Thymus (tissue), 11 donors: ENCODE data around the gene FBXW2. TPM values are rescaled to one million over a fixed set of nuclear protein-coding genes. Genes with fewer than 3 reads are reported as not detected.
"Not testable (repeated sequence)": the region's sequence is repeated elsewhere in the genome, so short reads cannot be mapped to it uniquely, and the experiment has no call there.

Experiments used
- DNase-seq, 9 donors: peaks; one replicate each; pipeline ENCODE4 v3.0.0-alpha.2; 2013; ENCODE audit warnings: low spot score in 9 of 9, low read depth in 6 of 9, missing footprints in 1 of 9
- H3K27ac ChIP-seq, 2 donors: one replicate each; pipeline ENCODE4 v1.5.1; 2013; ENCODE audit warnings: control low read depth in 1 of 2, low read depth in 1 of 2, low read length in 1 of 2, mild to moderate bottlenecking in 1 of 2, moderate library complexity in 1 of 2
- H3K27me3 ChIP-seq, 2 donors: one replicate each; pipeline ENCODE4 v1.5.1; 2013; ENCODE audit warnings: low read length in 1 of 2; ENCODE audit not compliant: control insufficient read depth in 2 of 2, insufficient read depth in 1 of 2
- H3K36me3 ChIP-seq, 2 donors: one replicate each; pipeline ENCODE4 v1.5.1; 2013; ENCODE audit warnings: low read length in 1 of 2, mild to moderate bottlenecking in 1 of 2, moderate library complexity in 1 of 2; ENCODE audit not compliant: control insufficient read depth in 2 of 2, insufficient read depth in 2 of 2
- H3K4me1 ChIP-seq, 2 donors: one replicate each; pipeline ENCODE4 v1.5.1; 2013; ENCODE audit warnings: low read length in 2 of 2; ENCODE audit not compliant: control insufficient read depth in 2 of 2, insufficient read depth in 2 of 2
- H3K4me3 ChIP-seq, 2 donors: one replicate each; pipeline ENCODE4 v1.5.1; 2013; ENCODE audit warnings: low read length in 2 of 2, control low read depth in 1 of 2, mild to moderate bottlenecking in 1 of 2
- H3K9me3 ChIP-seq, 2 donors: one replicate each; pipeline ENCODE4 v1.5.1; 2013; ENCODE audit warnings: low read length in 1 of 2, mild to moderate bottlenecking in 1 of 2; ENCODE audit not compliant: control insufficient read depth in 2 of 2, insufficient read depth in 1 of 2
- WGBS: extraction: QIAGEN DNeasy Blood & Tissue Kit; methylation state at CpG from one replicate; pipeline ENCODE4 v1.1.7; 2013; 5-methylcytosine and 5-hydroxymethylcytosine counted together
- polyA plus RNA-seq: library from polyadenylated mRNA; stranded (reverse); fragments of 200-250 nt; gene quantifications from one replicate; pipeline ENCODE4 v1.2.3, GENCODE V29; 2013
- total RNA-seq: library from RNA; stranded (reverse); fragments of 120-200 nt; gene quantifications from one replicate; pipeline ENCODE4 v1.2.4, GENCODE V29; 2013
- donor health status: healthy.

FBXW2 gene
- total and polyA plus RNA-seq, 2 donors, result 14.1 to 18.1 TPM

DNA sequence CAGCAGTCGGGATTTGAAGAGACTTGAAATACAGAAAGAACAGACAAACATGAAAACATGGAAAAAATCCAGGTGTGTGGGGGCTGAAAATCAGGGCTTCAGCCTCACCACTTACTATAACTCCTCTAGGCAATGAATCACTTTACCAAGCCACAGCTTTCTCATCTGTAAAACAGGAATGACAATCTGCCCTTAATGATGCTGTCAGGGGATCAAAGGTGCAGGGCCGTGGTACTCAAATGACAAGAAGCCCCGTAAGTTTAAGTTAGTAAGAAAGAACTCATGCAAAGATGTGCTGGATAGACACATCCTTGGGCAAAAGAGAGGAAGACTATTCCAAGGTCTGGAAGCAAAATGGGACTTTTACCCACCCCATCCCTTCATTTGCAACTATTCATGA lies 34.7 kb downstream of the FBXW2 start:
- WGBS, result 92% methylated on average over 3 of the region's 3 CpGs
- no peaks in the 10 kb centered on the region for H3K4me1 ChIP-seq
- peaks cover 26 to 37% of the 10 kb centered on the region in 2 donors for H3K36me3 ChIP-seq
- H3K4me3 ChIP-seq, result no peak overlapping the region
- H3K27me3 ChIP-seq, result no peaks in the 10 kb centered on the region
- H3K9me3 ChIP-seq, result no peaks in the 10 kb centered on the region
- H3K27ac ChIP-seq, result no peak overlapping the region
- no peak for DNase-seq

DNA sequence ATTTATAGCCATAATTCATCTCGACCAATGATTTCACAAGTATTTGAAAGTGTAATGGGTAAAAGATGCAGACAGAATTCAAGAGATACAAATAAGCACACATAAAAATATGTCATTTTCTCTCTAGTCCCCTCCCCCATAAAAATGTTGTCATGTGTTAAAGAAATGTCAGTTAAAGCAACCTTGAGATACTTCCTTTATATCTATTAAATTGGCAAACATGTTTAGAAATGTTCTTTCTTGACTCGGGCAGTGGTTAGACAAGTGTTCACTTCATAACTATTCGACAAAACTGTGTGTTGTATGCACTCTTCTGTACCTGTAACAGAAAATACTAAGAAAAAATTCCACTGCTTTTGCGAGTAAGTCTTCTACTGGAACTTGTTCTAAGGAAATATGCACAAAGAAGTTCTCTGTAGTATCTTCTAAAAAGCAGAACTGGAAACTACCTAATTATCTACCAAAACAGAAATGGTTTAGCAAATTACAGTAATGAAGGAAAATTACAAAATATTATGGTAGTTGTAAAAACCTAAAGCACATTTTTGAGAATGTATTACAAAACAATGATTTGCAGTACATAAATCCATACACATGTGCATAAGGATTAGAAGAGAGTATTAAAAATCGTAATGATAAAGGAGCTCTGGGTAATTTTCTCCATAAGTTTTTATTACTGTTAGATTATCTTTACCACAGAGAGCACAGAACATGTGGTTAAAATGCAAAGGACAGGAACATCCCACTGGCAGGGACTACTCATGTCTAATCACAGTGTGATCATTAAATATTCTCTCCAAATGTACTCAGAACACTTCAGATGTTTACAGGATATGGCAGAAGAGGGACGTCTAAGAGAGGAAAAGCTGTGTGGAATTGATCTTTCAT lies 35.9 kb downstream of the FBXW2 start:
- no peaks in the 10 kb centered on the region for H3K9me3 ChIP-seq
- H3K27me3 ChIP-seq, result no peaks in the 10 kb centered on the region
- no peak overlapping the region for H3K4me3 ChIP-seq
- no peak for DNase-seq
- no peak overlapping the region for H3K27ac ChIP-seq
- H3K36me3 ChIP-seq, result peaks cover 16 to 27% of the 10 kb centered on the region in 2 donors
- no peaks in the 10 kb centered on the region for H3K4me1 ChIP-seq
- 71% methylated on average over 6 of the region's 6 CpGs for whole genome bisulfite sequencing

DNA sequence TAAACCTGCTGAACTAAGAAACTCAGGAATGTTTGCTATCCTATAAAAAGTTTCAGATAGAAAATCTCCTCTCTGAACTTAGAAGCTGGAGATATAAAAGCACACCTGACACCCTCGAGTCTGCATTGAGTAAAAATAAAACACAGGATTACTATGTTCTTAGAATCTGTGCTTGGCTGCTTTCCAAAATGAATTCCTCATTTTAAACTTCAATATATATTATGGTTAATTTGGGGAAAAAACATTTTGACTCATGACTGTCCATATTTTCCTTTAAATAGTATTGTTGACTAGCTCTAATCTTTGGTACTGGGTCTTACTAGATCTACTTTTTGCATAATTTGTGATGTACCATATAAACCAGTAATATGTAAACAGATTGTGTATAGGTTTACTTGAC lies 36.7 kb downstream of the FBXW2 start:
- Histone ChIP-seq H3K27me3 (no peaks in the 10 kb centered on the region), H3K36me3 (peaks cover 15 to 25% of the 10 kb centered on the region in 2 donors), H3K9me3 (no peaks in the 10 kb centered on the region), H3K4me1 (no peaks in the 10 kb centered on the region), H3K27ac (no peak overlapping the region), H3K4me3 (no peak overlapping the region)
- DNase-seq, result no peak
- 29% methylated on average over 1 of the region's 1 CpG for WGBS

DNA sequence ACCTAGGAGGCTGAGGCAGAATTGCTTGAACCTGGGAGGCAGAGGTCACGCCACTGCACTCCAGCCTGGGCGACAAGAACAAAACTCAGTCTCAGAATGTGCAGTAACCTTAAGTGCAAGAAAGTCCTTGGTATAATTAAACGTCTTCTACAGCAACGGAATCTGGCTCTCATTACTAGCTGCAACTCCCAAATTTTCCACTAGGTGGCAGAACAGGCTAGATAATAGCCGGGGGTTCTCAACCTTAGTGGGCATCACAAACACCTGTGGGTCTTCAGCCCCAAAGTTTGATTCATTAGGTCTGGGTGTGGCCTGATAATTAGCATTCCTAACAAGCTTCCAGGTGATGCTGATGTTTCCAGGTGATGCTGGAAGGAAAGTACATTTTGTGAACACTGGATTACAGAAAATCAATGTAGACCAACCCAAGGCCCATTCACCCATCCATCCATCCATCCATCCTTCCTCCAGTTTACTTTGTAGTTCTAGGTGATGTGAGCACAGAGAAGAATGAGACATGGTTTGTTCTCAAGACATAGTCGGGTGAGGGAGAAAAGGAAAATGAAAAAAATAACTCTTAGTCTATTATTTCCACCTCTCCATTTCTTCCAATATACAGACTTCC lies 37.3 kb downstream of the FBXW2 start:
- no peak overlapping the region for H3K4me3 ChIP-seq
- no peak overlapping the region for H3K27ac ChIP-seq
- H3K4me1 ChIP-seq, result no peaks in the 10 kb centered on the region
- WGBS, result 35% methylated on average over 6 of the region's 6 CpGs
- peak; percentile 23 to 81 (median 68) for DNase-seq
- no peaks in the 10 kb centered on the region for H3K9me3 ChIP-seq
- H3K27me3 ChIP-seq, result no peaks in the 10 kb centered on the region
- H3K36me3 ChIP-seq, result peaks cover 9 to 19% of the 10 kb centered on the region in 2 donors

DNA sequence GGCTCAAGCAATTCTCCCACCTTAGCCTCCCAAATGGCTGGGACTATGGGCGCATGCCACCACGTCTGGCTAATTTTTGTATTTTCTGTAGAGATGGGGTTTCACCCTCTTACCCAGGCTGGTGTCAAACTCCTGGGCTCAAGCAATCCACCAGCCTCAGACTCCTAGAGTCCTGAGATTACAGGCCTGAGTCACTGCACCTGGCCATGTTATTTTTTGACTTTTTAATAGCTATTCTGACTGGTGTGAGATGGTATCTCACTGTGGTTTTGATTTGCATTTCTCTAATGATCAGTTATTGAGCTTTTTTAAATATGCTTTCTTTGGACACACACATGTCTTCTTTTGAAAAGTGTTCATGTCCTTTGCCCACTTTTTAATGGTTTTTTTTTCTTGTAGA lies 38.2 kb downstream of the FBXW2 start:
- Histone ChIP-seq H3K27ac (no peak overlapping the region), H3K4me1 (no peaks in the 10 kb centered on the region), H3K27me3 (no peaks in the 10 kb centered on the region), H3K36me3 (peaks cover 6 to 13% of the 10 kb centered on the region in 2 donors), H3K4me3 (no peak overlapping the region), H3K9me3 (no peaks in the 10 kb centered on the region)
- WGBS, result 100% methylated on average over 2 of the region's 2 CpGs
- DNase-seq, result no peak

DNA sequence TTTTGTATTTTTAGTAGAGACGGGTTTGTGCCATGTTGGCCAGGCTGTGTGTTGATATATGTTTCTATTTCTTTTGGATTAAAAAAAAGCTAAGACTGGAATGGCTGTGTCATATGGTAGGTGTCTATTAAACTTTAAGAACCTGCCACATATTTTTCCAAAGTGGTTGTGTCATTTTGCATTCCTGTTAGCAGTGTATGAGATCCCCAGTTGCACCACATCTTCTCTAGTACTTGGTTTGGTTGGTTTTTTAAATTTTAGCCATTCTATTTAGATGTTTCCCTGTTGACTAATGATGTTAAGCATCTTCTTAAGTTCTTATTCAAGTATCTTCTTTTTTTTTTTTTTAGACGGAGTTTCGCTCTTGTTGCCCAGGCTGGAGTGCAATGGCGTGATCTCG lies 42.8 kb downstream of the FBXW2 start:
- no peaks in the 10 kb centered on the region for H3K9me3 ChIP-seq

DNA sequence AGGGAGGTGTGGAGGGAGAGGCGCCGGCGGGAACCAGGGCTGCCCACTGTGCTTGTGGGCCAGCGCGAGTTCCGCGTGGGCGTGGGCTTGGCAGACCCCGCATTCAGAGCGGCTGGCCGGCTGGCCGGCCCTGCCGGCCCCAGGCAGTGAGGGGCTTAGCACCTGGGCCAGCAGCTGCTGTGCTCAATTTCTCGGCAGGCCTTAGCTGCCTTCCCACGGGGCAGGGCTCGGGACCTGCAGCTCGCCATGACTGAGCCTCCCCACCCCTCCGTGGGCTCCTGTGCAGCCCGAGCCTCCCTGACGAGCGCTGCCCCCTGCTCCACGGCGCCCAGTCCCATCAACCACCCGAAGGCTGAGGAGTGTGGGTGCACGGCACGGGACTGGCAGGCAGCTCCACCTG lies 46.9 kb downstream of the FBXW2 start:
- H3K9me3 ChIP-seq, H3K4me3 ChIP-seq, H3K27me3 ChIP-seq, H3K36me3 ChIP-seq, DNase-seq, H3K4me1 ChIP-seq, H3K27ac ChIP-seq: not testable (repeated sequence)
- 97% methylated on average over 26 of the region's 26 CpGs for WGBS

More for the DNA sequence above, 42.8 kb downstream of the FBXW2 start:
- no peak overlapping the region for H3K4me3 ChIP-seq
- 98% methylated on average over 5 of the region's 5 CpGs for WGBS
- H3K27me3 ChIP-seq, result no peaks in the 10 kb centered on the region
- no peaks in the 10 kb centered on the region for H3K4me1 ChIP-seq
- no peaks in the 10 kb centered on the region for H3K36me3 ChIP-seq
- DNase-seq, result no peak
- no peak overlapping the region for H3K27ac ChIP-seq

DNA sequence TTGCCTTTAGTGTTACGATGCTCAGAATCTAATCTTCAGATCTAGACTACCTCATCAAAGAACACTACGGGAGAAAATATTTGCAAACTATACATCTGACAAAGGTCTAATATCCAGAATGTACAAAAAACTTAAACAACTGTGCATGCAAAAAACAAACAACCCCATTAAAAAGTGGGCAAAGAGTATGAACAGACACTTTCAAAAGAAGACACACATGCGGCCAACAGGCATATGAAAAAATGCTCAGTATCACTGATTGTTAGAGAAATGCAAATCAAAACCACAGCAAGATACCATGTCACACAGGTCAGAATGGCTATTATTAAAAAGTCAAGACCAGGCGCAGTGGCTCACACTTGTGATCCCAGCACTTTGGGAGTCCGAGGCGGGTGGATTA lies 47.9 kb downstream of the FBXW2 start:
- no peaks in the 10 kb centered on the region for H3K36me3 ChIP-seq
- no peak overlapping the region for H3K27ac ChIP-seq
- no peak overlapping the region for H3K4me3 ChIP-seq
- no peak for DNase-seq
- no peaks in the 10 kb centered on the region for H3K9me3 ChIP-seq
- no peaks in the 10 kb centered on the region for H3K27me3 ChIP-seq
- H3K4me1 ChIP-seq, result no peaks in the 10 kb centered on the region
- WGBS, result 94% methylated on average over 6 of the region's 6 CpGs

DNA sequence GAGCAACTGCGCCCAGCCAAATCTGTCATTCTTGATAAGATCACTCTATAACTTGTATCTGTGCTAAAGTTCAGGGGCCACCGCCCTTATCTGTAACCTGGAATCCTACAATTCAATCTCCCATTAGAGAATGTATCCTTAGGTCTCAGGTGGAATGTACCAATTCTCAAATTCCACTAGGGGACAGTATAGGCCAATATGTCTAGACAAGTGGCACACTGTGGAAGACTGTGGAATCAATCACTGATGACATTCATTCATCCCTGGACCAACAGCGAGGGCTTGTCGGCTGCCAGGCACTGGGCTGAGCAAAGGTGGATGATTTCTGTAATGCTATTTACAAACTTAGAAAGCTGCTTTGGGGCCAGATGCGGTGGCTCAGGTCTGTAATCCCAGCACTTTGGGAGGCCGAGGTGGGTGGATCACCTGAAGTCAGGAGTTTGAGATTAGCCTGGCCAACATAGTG lies 50.2 kb downstream of the FBXW2 start:
- DNase-seq, result peak in 2 of 9 donors; percentile 16 to 33
- no peak overlapping the region for H3K27ac ChIP-seq
- H3K4me3 ChIP-seq, result no peak overlapping the region
- H3K27me3 ChIP-seq, result no peaks in the 10 kb centered on the region
- no peaks in the 10 kb centered on the region for H3K9me3 ChIP-seq
- 96% methylated on average over 6 of the region's 6 CpGs for WGBS
- no peaks in the 10 kb centered on the region for H3K36me3 ChIP-seq
- no peaks in the 10 kb centered on the region for H3K4me1 ChIP-seq
